Ectodermal cell (in vitro differentiated cells): Measurements from ENCODE around the gene SVBP.

Source experiments
- H3K27ac ChIP-seq: 2 replicates; pipeline ENCODE4 v1.7.0; 2013; ENCODE audit warnings: mild to moderate bottlenecking, low read depth, low read length; ENCODE audit not compliant: insufficient read depth, poor library complexity, severe bottlenecking
- H3K27me3 ChIP-seq: 2 replicates; pipeline ENCODE4 v1.7.0; 2013; ENCODE audit warnings: mild to moderate bottlenecking, low read length; ENCODE audit not compliant: insufficient read depth, control insufficient read depth, poor library complexity, severe bottlenecking
- H3K36me3 ChIP-seq: one replicate; pipeline ENCODE4 v1.7.0; 2013; ENCODE audit warnings: low read length; ENCODE audit not compliant: control insufficient read depth, insufficient read depth
- H3K4me1 ChIP-seq: one replicate; pipeline ENCODE4 v1.7.0; 2013; ENCODE audit warnings: low read length; ENCODE audit not compliant: control insufficient read depth, insufficient read depth
- H3K4me3 ChIP-seq: 2 replicates; pipeline ENCODE4 v1.7.0; 2013; ENCODE audit warnings: low read depth, low read length, control low read depth; ENCODE audit not compliant: insufficient read depth
- H3K9me3 ChIP-seq: 2 replicates; pipeline ENCODE4 v1.7.0; 2013; ENCODE audit warnings: mild to moderate bottlenecking, low read length, moderate library complexity; ENCODE audit not compliant: control insufficient read depth
- WGBS, 2 experiments: methylation state at CpG; one replicate each; pipeline ENCODE4 v1.1.7; 2013; ENCODE audit warnings: missing lambda C conversion rate in 2 of 2; 5-methylcytosine and 5-hydroxymethylcytosine counted together

Gene SVBP

GRCh38 chr1:42806593-42806992, 10.6 kb downstream of the SVBP start:
- no peak overlapping the region for H3K4me3 ChIP-seq
- H3K36me3 ChIP-seq: peaks cover 4% of the 10 kb centered on the region
- no peaks in the 10 kb centered on the region for H3K27me3 ChIP-seq
- H3K4me1 ChIP-seq: no peaks in the 10 kb centered on the region
- H3K27ac ChIP-seq: peak overlapping the region; percentile 26
- 95 to 96% methylated on average over 5 of the region's 5 CpGs for WGBS, 2 experiments
- no peaks in the 10 kb centered on the region for H3K9me3 ChIP-seq

DNA sequence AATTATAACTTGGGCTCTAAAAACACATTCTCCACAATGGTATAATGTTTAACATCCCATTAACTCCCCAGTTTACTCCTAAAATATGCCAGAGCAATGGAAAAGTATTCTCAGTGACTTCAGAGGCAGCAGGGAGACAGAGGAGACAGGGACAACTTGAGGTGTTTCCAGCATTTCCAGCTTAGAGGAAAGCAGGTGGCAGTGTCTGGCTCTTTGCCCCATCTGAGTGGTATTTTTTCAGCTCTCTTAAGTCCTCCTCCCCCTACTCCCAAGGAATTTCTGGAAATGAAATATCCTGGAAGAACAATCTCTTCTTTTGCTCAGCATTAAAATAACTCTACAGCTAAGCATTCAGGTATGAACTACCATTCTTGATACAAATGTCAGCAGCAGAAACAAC, 11.0 kb downstream of the SVBP start:
- Histone ChIP-seq H3K27me3 (no peaks in the 10 kb centered on the region), H3K4me3 (no peak overlapping the region), H3K4me1 (no peaks in the 10 kb centered on the region), H3K36me3 (peaks cover 4% of the 10 kb centered on the region), H3K9me3 (no peaks in the 10 kb centered on the region), H3K27ac (no peak overlapping the region)

DNA sequence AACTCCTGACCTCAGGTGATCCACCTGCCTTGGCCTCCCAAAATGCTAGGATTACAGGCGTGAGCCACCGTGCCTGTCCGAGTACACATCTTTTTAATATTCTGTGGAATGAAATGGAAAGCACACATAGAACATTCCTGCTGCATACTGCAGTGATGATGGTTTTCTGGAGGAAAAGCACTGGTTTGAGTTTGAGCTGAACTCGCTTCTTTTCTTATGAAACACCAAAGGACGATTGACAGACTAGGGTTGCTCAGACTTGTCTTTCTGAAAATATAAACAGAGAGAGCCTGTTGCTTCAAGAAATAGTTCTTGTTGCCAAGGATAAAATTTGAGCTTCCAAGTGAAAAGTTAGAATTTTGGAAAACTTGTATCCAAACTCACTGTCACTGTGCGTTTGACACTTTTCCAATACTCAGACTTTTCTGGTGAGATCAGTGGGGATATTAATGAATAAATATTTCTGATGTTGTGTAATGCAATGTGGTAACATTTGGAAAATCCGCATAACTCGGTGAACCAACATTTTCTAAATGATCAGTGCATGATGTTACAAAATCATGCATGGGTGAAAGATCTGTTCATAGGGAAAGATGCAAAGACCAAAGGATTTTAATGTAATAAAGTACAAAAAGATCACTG, 15.2 kb downstream of the SVBP start:
- no peak overlapping the region for H3K4me3 ChIP-seq
- no peaks in the 10 kb centered on the region for H3K4me1 ChIP-seq
- H3K27me3 ChIP-seq: no peaks in the 10 kb centered on the region
- no peaks in the 10 kb centered on the region for H3K36me3 ChIP-seq
- 95 to 97% methylated on average over 8 of the region's 8 CpGs for WGBS, 2 experiments
- no peaks in the 10 kb centered on the region for H3K9me3 ChIP-seq
- no peak overlapping the region for H3K27ac ChIP-seq

DNA sequence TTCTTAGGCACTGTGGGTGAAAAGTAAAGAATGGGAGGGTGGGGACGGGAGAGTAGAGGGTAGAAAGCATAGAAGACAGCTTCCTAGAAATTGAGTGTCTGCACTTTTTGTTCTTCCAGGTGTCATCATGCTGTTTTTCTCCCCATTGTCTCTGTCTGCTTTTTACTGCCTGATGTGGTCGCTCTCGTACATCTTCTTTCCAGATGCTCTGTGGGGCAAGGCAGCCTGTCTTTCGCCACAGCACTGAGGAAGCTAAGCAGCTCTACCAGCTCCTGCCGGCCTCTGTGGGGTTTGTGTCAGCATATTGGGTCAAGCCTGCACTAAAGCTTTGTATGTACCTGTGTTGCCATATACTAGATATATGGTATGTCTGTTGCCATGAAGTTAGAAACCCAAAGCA, 19.2 kb downstream of the SVBP start:
- WGBS, 2 experiments: 81 to 88% methylated on average over 5 of the region's 5 CpGs
- no peaks in the 10 kb centered on the region for H3K36me3 ChIP-seq
- H3K27me3 ChIP-seq: no peaks in the 10 kb centered on the region
- H3K4me3 ChIP-seq: no peak overlapping the region
- no peak overlapping the region for H3K27ac ChIP-seq
- H3K9me3 ChIP-seq: no peaks in the 10 kb centered on the region
- no peaks in the 10 kb centered on the region for H3K4me1 ChIP-seq

DNA sequence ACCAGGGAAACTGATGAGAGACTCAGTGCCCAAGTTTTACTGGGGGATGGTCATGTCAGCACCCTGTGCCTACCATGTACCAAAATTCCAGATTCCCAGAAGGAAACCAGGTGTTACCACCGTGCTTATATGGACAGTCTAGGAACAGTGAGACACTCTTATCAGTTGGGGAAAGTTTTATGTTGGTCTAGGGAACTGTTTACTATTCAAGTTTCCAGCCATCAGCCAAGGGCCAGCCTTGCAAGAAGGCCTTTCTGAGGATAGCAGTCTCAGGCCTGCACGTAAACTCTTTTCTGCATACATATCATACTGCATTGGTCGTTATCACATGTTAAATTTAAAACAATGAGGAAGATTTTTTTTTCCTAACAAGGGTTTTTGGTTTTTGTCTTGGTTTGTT, 19.8 kb downstream of the SVBP start:
- H3K9me3 ChIP-seq: no peaks in the 10 kb centered on the region
- 95 to 97% methylated on average over 3 of the region's 3 CpGs for WGBS, 2 experiments
- H3K4me1 ChIP-seq: no peaks in the 10 kb centered on the region
- no peak overlapping the region for H3K4me3 ChIP-seq
- no peak overlapping the region for H3K27ac ChIP-seq
- no peaks in the 10 kb centered on the region for H3K27me3 ChIP-seq
- H3K36me3 ChIP-seq: no peaks in the 10 kb centered on the region

- Histone ChIP-seq H3K36me3 (no peaks in the 10 kb centered on the region), H3K27me3 (no peaks in the 10 kb centered on the region), H3K4me1 (no peaks in the 10 kb centered on the region), H3K27ac (no peak overlapping the region), H3K4me3 (no peak overlapping the region), H3K9me3 (no peaks in the 10 kb centered on the region)
- 95 to 96% methylated on average over 2 of the region's 2 CpGs for WGBS, 2 experiments
These were observed 23.4 kb downstream of the SVBP start for GRCh38 chr1:42793824-42794223.

GRCh38 chr1:42788021-42788420, 29.2 kb downstream of the SVBP start:
- Histone ChIP-seq H3K36me3 (no peaks in the 10 kb centered on the region), H3K27me3 (no peaks in the 10 kb centered on the region), H3K9me3 (no peaks in the 10 kb centered on the region), H3K4me3 (no peak overlapping the region), H3K4me1 (peaks cover 4% of the 10 kb centered on the region), H3K27ac (no peak overlapping the region)
- 90 to 98% methylated on average over 1 of the region's 1 CpG for WGBS, 2 experiments

- Histone ChIP-seq H3K4me1 (peaks cover 4% of the 10 kb centered on the region), H3K4me3 (no peak overlapping the region), H3K27me3 (no peaks in the 10 kb centered on the region), H3K9me3 (no peaks in the 10 kb centered on the region), H3K27ac (no peak overlapping the region), H3K36me3 (no peaks in the 10 kb centered on the region)
- 88 to 91% methylated on average over 5 of the region's 5 CpGs for WGBS, 2 experiments
These were observed 31.1 kb downstream of the SVBP start for GRCh38 chr1:42786097-42786496.

GRCh38 chr1:42784946-42785693, 32.1 kb downstream of the SVBP start, which contains the start of gene TMEM269:
TSS of gene TMEM269 (plus strand) at chr1:42784991. CDS start at chr1:42789894, 4,903 bp downstream.
- Histone ChIP-seq H3K9me3 (no peaks in the 10 kb centered on the region), H3K4me3 (no peak within 1 kb of the TSS), H3K4me1 (peaks cover 4% of the 10 kb centered on the region), H3K27me3 (no peaks in the 10 kb centered on the region), H3K36me3 (peaks cover 6% of the 10 kb centered on the region), H3K27ac (no peak within 1 kb of the TSS)
- 90% methylated on average over 54 of the region's 54 CpGs for WGBS, 2 experiments

DNA sequence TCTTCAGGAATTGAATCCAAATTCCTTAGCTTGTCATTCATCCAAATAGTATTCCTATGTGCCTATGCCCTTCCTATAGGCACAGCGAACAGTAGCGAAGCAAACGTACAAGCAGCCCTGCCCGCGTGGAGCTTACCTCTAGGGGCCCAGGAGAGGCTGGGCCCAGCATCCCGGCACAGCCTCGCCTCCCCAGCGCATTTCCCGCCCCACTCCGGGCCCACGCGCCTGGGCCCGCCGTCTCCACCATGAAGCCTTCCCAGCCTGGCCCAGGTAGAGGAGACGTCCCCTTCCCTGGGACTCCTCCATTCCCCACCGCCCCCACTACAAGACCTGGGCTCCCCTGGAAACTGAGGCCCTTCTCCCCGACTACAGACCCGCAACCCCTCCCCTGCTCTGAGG, 32.7 kb downstream of the SVBP start:
- Histone ChIP-seq H3K36me3 (peaks cover 10% of the 10 kb centered on the region), H3K9me3 (no peaks in the 10 kb centered on the region), H3K27ac (no peak overlapping the region), H3K4me3 (no peak overlapping the region), H3K4me1 (peaks cover 4% of the 10 kb centered on the region), H3K27me3 (no peaks in the 10 kb centered on the region)
- WGBS, 2 experiments: 94 to 95% methylated on average over 18 of the region's 18 CpGs
